Lung (tissue), 12 donors: ENCODE measurements around the gene KLF16. TPM values are rescaled to one million over a fixed set of nuclear protein-coding genes. Genes with fewer than 3 reads are reported as not detected.

Experiments used
- ATAC-seq: fragments of 200-7000 bp; cut with Tn5 transposase; one replicate; pipeline ENCODE4 v1.9.1; 2020; ENCODE audit warnings: moderate number of reproducible peaks; ENCODE audit not compliant: insufficient read depth, low FRiP score
- DNase-seq, 3 donors: peaks; one replicate each; pipeline ENCODE4 v3.0.0-alpha.2; 2013 to 2017
- H3K27ac ChIP-seq, 2 donors: one replicate each; pipeline ENCODE4 v1.5.1; 2013; ENCODE audit warnings: mild to moderate bottlenecking in 2 of 2, moderate library complexity in 2 of 2, control low read depth in 1 of 2, inconsistent platforms in 1 of 2, low read depth in 1 of 2, low read length in 1 of 2
- H3K27me3 ChIP-seq, 3 donors: one replicate each; pipeline ENCODE4 v1.5.1; 2013; ENCODE audit warnings: low read length in 2 of 3; ENCODE audit not compliant: control insufficient read depth in 3 of 3, insufficient read depth in 3 of 3
- H3K36me3 ChIP-seq, 4 donors: one replicate each; pipeline ENCODE4 v1.5.1; 2013; ENCODE audit warnings: low read length in 4 of 4, mild to moderate bottlenecking in 1 of 4, moderate library complexity in 1 of 4; ENCODE audit not compliant: control insufficient read depth in 4 of 4, insufficient read depth in 4 of 4
- H3K4me1 ChIP-seq, 5 donors: one replicate each; pipeline ENCODE4 v1.5.1; 2013; ENCODE audit warnings: low read length in 5 of 5, mild to moderate bottlenecking in 2 of 5, moderate library complexity in 1 of 5; ENCODE audit not compliant: control insufficient read depth in 5 of 5, insufficient read depth in 5 of 5
- H3K4me3 ChIP-seq: one replicate; pipeline ENCODE4 v1.5.1; 2013; ENCODE audit warnings: mild to moderate bottlenecking, control low read depth, moderate library complexity
- H3K9ac ChIP-seq, 2 donors: one replicate each; pipeline ENCODE4 v1.5.1; 2013; ENCODE audit warnings: low read length in 2 of 2, control low read depth in 1 of 2; ENCODE audit not compliant: insufficient read depth in 1 of 2
- H3K9me3 ChIP-seq, 4 donors: one replicate each; pipeline ENCODE4 v1.5.1; 2013; ENCODE audit warnings: low read length in 3 of 4, mild to moderate bottlenecking in 1 of 4, moderate library complexity in 1 of 4; ENCODE audit not compliant: control insufficient read depth in 4 of 4, insufficient read depth in 3 of 4
- WGBS, 2 donors: extraction: QIAGEN DNeasy Blood & Tissue Kit; methylation state at CpG; one replicate each; pipeline ENCODE4 v1.1.7; 2013; 5-methylcytosine and 5-hydroxymethylcytosine counted together
- polyA plus RNA-seq, 2 donors: library from polyadenylated mRNA; stranded (reverse); fragments of 200-250 nt; gene quantifications; one replicate each; pipeline ENCODE4 v1.2.1, GENCODE V29; 2013
- total RNA-seq, 2 donors: library from RNA; depleted of rRNA in 1 of 2; stranded (reverse); fragments of >200 nt in 1 of 2; gene quantifications; one replicate each; pipeline ENCODE4 v1.2.1, GENCODE V29; 2014 to 2021
- TF ChIP-seq, protein P1 (sequence below): IDR thresholded peaks from 2 replicates; pipeline ENCODE4 v1.5.1; 2012; ENCODE audit warnings: mild to moderate bottlenecking; ENCODE audit errors: control extremely low read depth, extremely low read depth
- donor health status: control.
- donor health status: control.
- donor health status: Bipolar disorder and iron deficiency.
- donor health status: healthy.
- donor health status: DM: yes; HTN: yes; CAD: no.

The KLF16 gene
- total and polyA plus RNA-seq, 4 donors, result 3.3 to 25.6 (median 15.8) TPM

DNA sequence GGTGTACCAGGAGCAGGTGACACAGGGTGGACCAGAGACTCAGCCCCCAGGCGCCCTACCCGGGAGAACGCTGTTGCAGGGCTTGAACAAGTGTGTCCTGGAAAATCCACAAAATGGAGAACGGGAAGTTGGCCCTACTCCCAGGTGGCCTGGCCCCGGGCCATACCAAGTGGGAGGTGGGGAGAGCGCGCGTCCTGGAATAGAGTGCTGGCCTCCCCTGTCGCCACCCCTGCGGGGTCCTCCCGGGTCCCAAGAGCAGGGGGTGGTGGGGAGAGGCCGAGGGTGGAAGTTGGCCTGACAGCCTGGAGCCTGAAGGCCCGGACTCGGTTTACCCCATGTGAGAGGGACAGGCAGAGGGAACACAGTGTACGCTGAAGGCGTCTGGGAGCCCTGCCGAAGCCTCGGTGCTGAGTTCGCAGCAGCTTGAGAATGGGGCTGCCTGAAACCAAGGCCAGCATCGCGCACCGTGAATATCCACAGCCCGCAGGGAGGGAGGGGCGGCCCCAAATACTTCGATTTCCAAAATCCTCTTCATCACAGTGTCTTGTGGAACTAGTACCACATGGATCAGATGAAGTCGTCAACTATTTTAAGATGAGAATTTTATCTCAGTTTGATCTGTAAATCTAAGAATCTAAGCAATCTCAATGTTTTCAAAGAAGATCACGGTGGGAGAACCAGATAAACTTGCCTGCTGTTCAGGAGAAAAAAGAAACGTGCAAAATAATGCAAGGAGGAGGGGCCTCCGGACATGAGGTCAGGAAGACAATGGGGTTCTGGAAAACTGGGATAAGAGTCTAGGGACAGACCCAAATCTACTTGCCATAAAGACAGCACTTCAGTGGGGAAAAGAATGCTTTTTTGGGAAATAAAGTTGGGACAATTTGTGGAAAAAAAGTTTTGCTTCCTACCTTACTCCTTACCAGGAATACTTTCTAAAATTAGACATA, 10.4 kb upstream of the KLF16 start:
- 47 to 67% methylated on average over 29 of the region's 29 CpGs for WGBS, 2 donors
- Histone ChIP-seq H3K27ac (peak overlapping the region; percentile 87 to 90), H3K9me3 (no peaks in the 10 kb centered on the region), H3K36me3 (peaks cover 0 to 19% (median 0%) of the 10 kb centered on the region in 4 donors), H3K9ac (no peak overlapping the region), H3K27me3 (no peaks in the 10 kb centered on the region), H3K4me3 (peak overlapping the region; percentile 32), H3K4me1 (peaks cover 3 to 32% (median 12%) of the 10 kb centered on the region in 5 donors)
- TF ChIP-seq, protein P1, sequence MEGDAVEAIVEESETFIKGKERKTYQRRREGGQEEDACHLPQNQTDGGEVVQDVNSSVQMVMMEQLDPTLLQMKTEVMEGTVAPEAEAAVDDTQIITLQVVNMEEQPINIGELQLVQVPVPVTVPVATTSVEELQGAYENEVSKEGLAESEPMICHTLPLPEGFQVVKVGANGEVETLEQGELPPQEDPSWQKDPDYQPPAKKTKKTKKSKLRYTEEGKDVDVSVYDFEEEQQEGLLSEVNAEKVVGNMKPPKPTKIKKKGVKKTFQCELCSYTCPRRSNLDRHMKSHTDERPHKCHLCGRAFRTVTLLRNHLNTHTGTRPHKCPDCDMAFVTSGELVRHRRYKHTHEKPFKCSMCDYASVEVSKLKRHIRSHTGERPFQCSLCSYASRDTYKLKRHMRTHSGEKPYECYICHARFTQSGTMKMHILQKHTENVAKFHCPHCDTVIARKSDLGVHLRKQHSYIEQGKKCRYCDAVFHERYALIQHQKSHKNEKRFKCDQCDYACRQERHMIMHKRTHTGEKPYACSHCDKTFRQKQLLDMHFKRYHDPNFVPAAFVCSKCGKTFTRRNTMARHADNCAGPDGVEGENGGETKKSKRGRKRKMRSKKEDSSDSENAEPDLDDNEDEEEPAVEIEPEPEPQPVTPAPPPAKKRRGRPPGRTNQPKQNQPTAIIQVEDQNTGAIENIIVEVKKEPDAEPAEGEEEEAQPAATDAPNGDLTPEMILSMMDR, result no peak
- ATAC-seq (no peak), DNase-seq (peak in 2 of 3 donors; percentile 25 to 49)

DNA sequence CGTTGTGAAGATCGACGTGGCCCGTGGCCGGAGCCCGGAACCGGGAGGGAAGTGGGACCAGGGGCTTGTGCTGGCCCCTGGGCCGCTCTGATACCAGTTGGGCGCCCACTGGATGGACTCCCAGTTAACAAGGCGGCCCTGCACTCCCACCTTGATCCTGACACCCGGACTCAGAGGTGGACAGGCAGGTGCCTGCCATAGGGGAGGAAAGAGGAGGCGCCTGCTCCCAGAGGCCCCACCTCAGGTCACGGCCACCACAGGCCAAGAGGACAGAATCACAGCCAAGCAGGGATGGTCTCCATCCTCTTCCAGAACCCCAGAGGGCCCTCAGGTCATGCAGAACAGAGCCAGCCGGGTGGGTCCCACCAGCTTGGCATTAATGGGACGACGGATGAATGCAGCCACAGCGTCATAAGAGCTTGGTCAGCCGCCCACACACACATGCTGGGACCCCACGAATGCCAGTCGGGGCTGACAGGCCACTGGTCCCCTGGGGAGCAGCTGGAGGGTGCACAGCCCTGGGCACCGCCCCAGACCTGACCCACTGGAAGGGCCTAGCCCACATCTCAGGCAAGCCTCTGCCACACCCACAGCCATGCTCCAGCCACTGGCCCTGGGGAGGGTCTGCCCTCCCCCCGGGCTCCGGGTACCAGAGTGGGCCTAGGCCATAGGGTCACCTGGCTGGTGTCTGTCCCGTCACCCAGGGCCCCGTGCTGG, 9.6 kb upstream of the KLF16 start:
- TF ChIP-seq, protein P1, result no peak
- ATAC-seq, result no peak
- no peak for DNase-seq
- WGBS, 2 donors, result 76 to 83% methylated on average over 25 of the region's 25 CpGs
- Histone ChIP-seq H3K36me3 (peaks cover 0 to 19% (median 0%) of the 10 kb centered on the region in 4 donors), H3K4me1 (peaks cover 3 to 32% (median 12%) of the 10 kb centered on the region in 5 donors), H3K9me3 (no peaks in the 10 kb centered on the region), H3K27ac (peak overlapping the region; percentile 87 to 90), H3K27me3 (no peaks in the 10 kb centered on the region), H3K4me3 (peak overlapping the region; percentile 32), H3K9ac (no peak overlapping the region)

DNA sequence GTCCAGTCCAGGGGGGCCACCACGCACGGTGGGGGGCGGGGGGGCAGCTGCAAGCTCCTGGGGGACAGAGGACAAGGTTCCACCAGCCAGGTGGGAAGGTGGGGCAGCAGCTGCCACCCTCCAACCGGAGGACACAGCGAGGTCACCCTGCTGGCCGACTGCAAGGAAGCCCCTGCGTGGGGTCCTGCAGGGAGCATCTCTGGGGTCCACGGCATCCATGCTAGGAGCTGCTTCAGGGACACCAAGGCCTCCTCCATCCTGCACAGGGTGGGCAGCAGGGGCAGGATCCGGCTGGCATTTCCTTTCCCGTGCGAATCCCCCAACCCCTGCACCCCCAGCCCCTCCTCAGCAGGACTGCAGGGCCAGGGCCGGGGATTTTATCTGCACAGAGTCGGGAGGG, 8.3 kb upstream of the KLF16 start:
- ATAC-seq (no peak), DNase-seq (no peak)
- WGBS, 2 donors, result 87 to 89% methylated on average over 13 of the region's 13 CpGs
- peaks cover 0 to 19% (median 0%) of the 10 kb centered on the region in 4 donors for H3K36me3 ChIP-seq
- no peaks in the 10 kb centered on the region for H3K9me3 ChIP-seq
- no peak overlapping the region for H3K9ac ChIP-seq
- peak overlapping the region in 1 of 2 donors; percentile 16 for H3K27ac ChIP-seq
- no peaks in the 10 kb centered on the region for H3K27me3 ChIP-seq
- TF ChIP-seq, protein P1, result no peak
- peaks cover 3 to 31% (median 12%) of the 10 kb centered on the region in 5 donors for H3K4me1 ChIP-seq
- H3K4me3 ChIP-seq, result no peak overlapping the region
